HepG2 (cell line): ENCODE measurements around the gene TRPC1. TPM values are rescaled to one million over a fixed set of nuclear protein-coding genes. Genes with fewer than 3 reads are reported as not detected.

ENCODE experiments used
- AGO2 ChIP-seq: fragments of 200-400 bp; formaldehyde crosslinking; optimal IDR thresholded peaks from 2 replicates; pipeline ENCODE3; 2017; ENCODE audit warnings: mild to moderate bottlenecking, low read depth, low read length, moderate library complexity
- AKAP8 ChIP-seq: sonication (generic); formaldehyde crosslinking; IDR thresholded peaks from 2 replicates; pipeline ENCODE4 v1.5.1; 2020; ENCODE audit warnings: mild to moderate bottlenecking, missing genetic modification reagents
- CEBPB ChIP-seq: IDR thresholded peaks from 2 replicates; pipeline ENCODE4 v1.6.1; 2011; ENCODE audit warnings: low read depth, low read length, improper control_type of control experiment, borderline replicate concordance
- EEA1 ChIP-seq: sonication (generic); formaldehyde crosslinking; IDR thresholded peaks from 2 replicates; pipeline ENCODE4 v1.5.1; 2020; ENCODE audit warnings: mild to moderate bottlenecking, missing genetic modification reagents, borderline replicate concordance
- JUND ChIP-seq: sonication (generic); formaldehyde crosslinking; IDR thresholded peaks from 2 replicates; pipeline ENCODE4 v1.8.0; 2022; ENCODE audit warnings: mild to moderate bottlenecking, missing genetic modification reagents
- MAFF ChIP-seq: IDR thresholded peaks from 2 replicates; pipeline ENCODE4 v1.6.1; 2011; ENCODE audit warnings: low read depth, low read length, improper control_type of control experiment
- MED13 ChIP-seq: sonication (generic); formaldehyde crosslinking; IDR thresholded peaks from 2 replicates; pipeline ENCODE4 v1.5.0; 2020; ENCODE audit warnings: missing genetic modification reagents
- PTBP1 ChIP-seq: fragments of 200-400 bp; formaldehyde crosslinking; IDR thresholded peaks from 2 replicates; pipeline ENCODE4 v1.6.1; 2018; ENCODE audit warnings: low read length, low read depth; ENCODE audit not compliant: poor library complexity, severe bottlenecking
- REXO4 ChIP-seq: sonication (generic); formaldehyde crosslinking; IDR thresholded peaks from 2 replicates; pipeline ENCODE4 v1.8.0; 2022; ENCODE audit warnings: missing genetic modification reagents, mild to moderate bottlenecking, borderline replicate concordance
- TAF1 ChIP-seq: sonication (generic); formaldehyde crosslinking; IDR thresholded peaks from 2 replicates; pipeline ENCODE4 v1.4.0; 2020; ENCODE audit warnings: missing genetic modification reagents
- TBX3 ChIP-seq: fragments of 450-650 bp; IDR thresholded peaks from 2 replicates; pipeline ENCODE4 v1.6.1; 2017; ENCODE audit warnings: antibody characterized with exemption, mild to moderate bottlenecking, inconsistent platforms, borderline replicate concordance
- YEATS2 ChIP-seq: sonication (generic); formaldehyde crosslinking; IDR thresholded peaks from 2 replicates; pipeline ENCODE4 v1.4.0; 2020; ENCODE audit warnings: missing genetic modification reagents, borderline replicate concordance
- ZNF253 ChIP-seq: sonication (generic); formaldehyde crosslinking; IDR thresholded peaks from 2 replicates; pipeline ENCODE4 v1.8.0; 2022; ENCODE audit warnings: mild to moderate bottlenecking, missing genetic modification reagents, borderline replicate concordance
- ZNF335 ChIP-seq: sonication (generic); formaldehyde crosslinking; IDR thresholded peaks from 2 replicates; pipeline ENCODE4 v1.4.0; 2020; ENCODE audit warnings: missing genetic modification reagents
- ZNF343 ChIP-seq: sonication (generic); formaldehyde crosslinking; IDR thresholded peaks from 2 replicates; pipeline ENCODE4 v1.4.0; 2020; ENCODE audit warnings: mild to moderate bottlenecking, missing genetic modification reagents
- ZNF350 ChIP-seq: sonication (generic); formaldehyde crosslinking; IDR thresholded peaks from 2 replicates; pipeline ENCODE4 v1.4.0; 2020; ENCODE audit warnings: mild to moderate bottlenecking, low read depth, missing genetic modification reagents, borderline replicate concordance
- ZNF589 ChIP-seq: sonication (generic); formaldehyde crosslinking; conservative IDR thresholded peaks from 2 replicates; pipeline ENCODE4 v1.8.0; 2022; ENCODE audit warnings: mild to moderate bottlenecking, moderate library complexity, missing genetic modification reagents
- ZNF616 ChIP-seq: sonication (generic); formaldehyde crosslinking; IDR thresholded peaks from 2 replicates; pipeline ENCODE4 v1.5.0; 2020; ENCODE audit warnings: low read depth, mild to moderate bottlenecking, missing genetic modification reagents
- ZNF644 ChIP-seq: IDR thresholded peaks from 2 replicates; pipeline ENCODE4 v1.6.1; 2016; ENCODE audit warnings: low read depth
- ZNF709 ChIP-seq: sonication (generic); formaldehyde crosslinking; IDR thresholded peaks from 2 replicates; pipeline ENCODE4 v1.5.0; 2020; ENCODE audit warnings: mild to moderate bottlenecking, missing genetic modification reagents
- ZNF775 ChIP-seq: sonication (generic); formaldehyde crosslinking; IDR thresholded peaks from 2 replicates; pipeline ENCODE4 v1.4.0; 2020; ENCODE audit warnings: missing genetic modification reagents, mild to moderate bottlenecking, moderate library complexity, borderline replicate concordance
- ZSCAN29 ChIP-seq: sonication (generic); formaldehyde crosslinking; conservative IDR thresholded peaks from 2 replicates; pipeline ENCODE4 v1.4.0; 2020; ENCODE audit warnings: mild to moderate bottlenecking, missing genetic modification reagents
- ZSCAN30 ChIP-seq: sonication (generic); formaldehyde crosslinking; IDR thresholded peaks from 2 replicates; pipeline ENCODE4 v1.5.0; 2020; ENCODE audit warnings: mild to moderate bottlenecking, missing genetic modification reagents
- polyA plus RNA-seq, 8 experiments: library from polyadenylated mRNA; depleted of rRNA in 3 of 8; stranded (reverse) in 7 of 8; unstranded in 1 of 8; fragments of >200 nt; fragmentation: Illumina TruSeq in 4 of 8; extraction: Trizol in 4 of 8; gene quantifications; 2 replicates each; pipeline versions ENCODE4 v1.2.1 to v1.2.3, GENCODE V29; 2011 to 2016; ENCODE audit warnings: low read depth in 4 of 8, missing spikeins in 1 of 8, mixed read lengths in 1 of 8; ENCODE audit not compliant: insufficient read depth in 1 of 8
- total RNA-seq, 5 experiments: library from RNA; depleted of rRNA; stranded (reverse); fragments of >200 nt; fragmentation: Illumina TruSeq; extraction: Trizol; gene quantifications; 2 replicates each; pipeline ENCODE4 v1.2.3, GENCODE V29; 2016; ENCODE audit warnings: low read depth in 1 of 5
- TF ChIP-seq, protein P1 (sequence below): sonication (generic); formaldehyde crosslinking; IDR thresholded peaks from 2 replicates; pipeline ENCODE4 v1.4.0; 2020; ENCODE audit warnings: missing genetic modification reagents, mild to moderate bottlenecking, borderline replicate concordance
- TF ChIP-seq, protein P2 (sequence below): sonication (generic); formaldehyde crosslinking; IDR thresholded peaks from 2 replicates; pipeline ENCODE4 v1.4.0; 2020; ENCODE audit warnings: mild to moderate bottlenecking, missing genetic modification reagents
- TF ChIP-seq, protein P3 (sequence below): sonication (generic); formaldehyde crosslinking; IDR thresholded peaks from 2 replicates; pipeline ENCODE4 v1.5.0; 2020; ENCODE audit warnings: missing genetic modification reagents, mild to moderate bottlenecking, borderline replicate concordance

TRPC1 gene
- total and polyA plus RNA-seq, 2 of the 13 experiments (the other 11 are each of a cell fraction or from before 2014, with no cell fraction given): 10.8 to 13.1 TPM

DNA sequence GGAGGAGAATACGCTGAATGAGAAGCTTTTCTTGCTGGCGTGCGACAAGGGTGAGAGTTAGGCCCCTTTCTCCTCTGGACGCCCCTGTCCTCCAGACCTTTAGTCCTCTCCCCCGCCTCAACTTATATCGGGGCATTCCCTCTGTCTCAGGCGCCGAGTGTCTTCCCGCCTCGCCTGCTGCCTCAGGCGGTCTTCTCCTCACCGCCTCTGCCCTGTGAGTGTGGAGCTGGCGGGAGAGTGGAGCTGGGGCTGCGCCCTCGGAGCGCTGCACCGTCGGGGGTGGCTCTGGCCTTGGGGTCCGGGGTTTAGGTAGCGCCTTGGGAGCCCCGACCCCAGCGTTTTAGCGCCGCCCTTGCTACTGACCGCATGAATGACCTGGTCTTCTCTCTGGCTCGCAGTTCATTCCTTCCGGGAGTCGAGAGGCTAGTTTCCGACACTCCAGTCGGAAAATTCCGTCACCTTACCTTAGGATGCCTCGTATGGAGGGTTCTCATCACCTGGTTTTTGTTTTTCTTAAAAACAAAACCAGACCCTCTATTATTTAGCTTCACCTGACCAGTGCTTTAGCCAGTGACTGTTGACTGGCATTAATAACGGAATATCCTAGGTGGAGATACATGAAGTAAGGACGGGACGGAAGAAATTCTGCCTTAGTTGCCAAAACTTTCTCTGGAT, 985 bp downstream of the TRPC1 start (continued):
- no peak; the same call in 1 of the 2 replicates for TF ChIP-seq ZNF616 (CRISPR knock-in tag)
- TF ChIP-seq MED13 (CRISPR knock-in tag): no peak
- TF ChIP-seq REXO4 (CRISPR knock-in tag): no peak
- TF ChIP-seq AGO2: peak; percentile 57
- TF ChIP-seq, protein P1, sequence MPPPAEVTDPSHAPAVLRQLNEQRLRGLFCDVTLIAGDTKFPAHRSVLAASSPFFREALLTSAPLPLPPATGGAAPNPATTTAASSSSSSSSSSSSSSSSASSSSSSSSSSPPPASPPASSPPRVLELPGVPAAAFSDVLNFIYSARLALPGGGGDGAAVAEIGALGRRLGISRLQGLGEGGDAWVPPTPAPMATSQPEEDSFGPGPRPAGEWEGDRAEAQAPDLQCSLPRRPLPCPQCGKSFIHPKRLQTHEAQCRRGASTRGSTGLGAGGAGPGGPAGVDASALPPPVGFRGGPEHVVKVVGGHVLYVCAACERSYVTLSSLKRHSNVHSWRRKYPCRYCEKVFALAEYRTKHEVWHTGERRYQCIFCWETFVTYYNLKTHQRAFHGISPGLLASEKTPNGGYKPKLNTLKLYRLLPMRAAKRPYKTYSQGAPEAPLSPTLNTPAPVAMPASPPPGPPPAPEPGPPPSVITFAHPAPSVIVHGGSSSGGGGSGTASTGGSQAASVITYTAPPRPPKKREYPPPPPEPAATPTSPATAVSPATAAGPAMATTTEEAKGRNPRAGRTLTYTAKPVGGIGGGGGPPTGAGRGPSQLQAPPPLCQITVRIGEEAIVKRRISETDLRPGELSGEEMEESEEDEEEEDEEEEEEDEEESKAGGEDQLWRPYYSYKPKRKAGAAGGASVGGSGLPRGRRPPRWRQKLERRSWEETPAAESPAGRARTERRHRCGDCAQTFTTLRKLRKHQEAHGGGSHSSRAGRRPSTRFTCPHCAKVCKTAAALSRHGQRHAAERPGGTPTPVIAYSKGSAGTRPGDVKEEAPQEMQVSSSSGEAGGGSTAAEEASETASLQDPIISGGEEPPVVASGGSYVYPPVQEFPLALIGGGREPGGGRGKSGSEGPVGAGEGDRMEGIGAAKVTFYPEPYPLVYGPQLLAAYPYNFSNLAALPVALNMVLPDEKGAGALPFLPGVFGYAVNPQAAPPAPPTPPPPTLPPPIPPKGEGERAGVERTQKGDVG (CRISPR knock-in tag): no peak
- TF ChIP-seq TBX3: no peak
- peak; percentile 63; the same call in 1 of the 2 replicates for TF ChIP-seq TAF1 (CRISPR knock-in tag)
- peak; percentile 92 for TF ChIP-seq ZNF350
- no peak for TF ChIP-seq CEBPB
- TF ChIP-seq ZNF709: peak; percentile 69; the same call in 1 of the 2 replicates
- no peak for TF ChIP-seq ZSCAN29 (CRISPR knock-in tag)
- no peak for TF ChIP-seq YEATS2 (CRISPR knock-in tag)
- TF ChIP-seq ZNF644: no peak
- TF ChIP-seq AKAP8 (CRISPR knock-in tag): no peak
- TF ChIP-seq ZSCAN30 (CRISPR knock-in tag): no peak
- TF ChIP-seq JUND: no peak
- TF ChIP-seq, protein P2, sequence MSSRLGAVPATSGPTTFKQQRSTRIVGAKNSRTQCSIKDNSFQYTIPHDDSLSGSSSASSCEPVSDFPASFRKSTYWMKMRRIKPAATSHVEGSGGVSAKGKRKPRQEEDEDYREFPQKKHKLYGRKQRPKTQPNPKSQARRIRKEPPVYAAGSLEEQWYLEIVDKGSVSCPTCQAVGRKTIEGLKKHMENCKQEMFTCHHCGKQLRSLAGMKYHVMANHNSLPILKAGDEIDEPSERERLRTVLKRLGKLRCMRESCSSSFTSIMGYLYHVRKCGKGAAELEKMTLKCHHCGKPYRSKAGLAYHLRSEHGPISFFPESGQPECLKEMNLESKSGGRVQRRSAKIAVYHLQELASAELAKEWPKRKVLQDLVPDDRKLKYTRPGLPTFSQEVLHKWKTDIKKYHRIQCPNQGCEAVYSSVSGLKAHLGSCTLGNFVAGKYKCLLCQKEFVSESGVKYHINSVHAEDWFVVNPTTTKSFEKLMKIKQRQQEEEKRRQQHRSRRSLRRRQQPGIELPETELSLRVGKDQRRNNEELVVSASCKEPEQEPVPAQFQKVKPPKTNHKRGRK (CRISPR knock-in tag): no peak
- TF ChIP-seq MAFF: no peak
- no peak for TF ChIP-seq PTBP1
- TF ChIP-seq EEA1: 0 out of 2 replicates have a peak, but pooled peaks have one; percentile 53
- no peak for TF ChIP-seq ZNF253 (CRISPR knock-in tag)
- no peak for TF ChIP-seq ZNF343
- no peak; the same call in 1 of the 2 replicates for TF ChIP-seq ZNF589 (CRISPR knock-in tag)
- TF ChIP-seq ZNF335: no peak
- TF ChIP-seq ZNF775: no peak
- TF ChIP-seq, protein P3, sequence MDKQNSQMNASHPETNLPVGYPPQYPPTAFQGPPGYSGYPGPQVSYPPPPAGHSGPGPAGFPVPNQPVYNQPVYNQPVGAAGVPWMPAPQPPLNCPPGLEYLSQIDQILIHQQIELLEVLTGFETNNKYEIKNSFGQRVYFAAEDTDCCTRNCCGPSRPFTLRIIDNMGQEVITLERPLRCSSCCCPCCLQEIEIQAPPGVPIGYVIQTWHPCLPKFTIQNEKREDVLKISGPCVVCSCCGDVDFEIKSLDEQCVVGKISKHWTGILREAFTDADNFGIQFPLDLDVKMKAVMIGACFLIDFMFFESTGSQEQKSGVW (CRISPR knock-in tag): no peak
